ENCODE results near the gene LRRC51.

DNA sequence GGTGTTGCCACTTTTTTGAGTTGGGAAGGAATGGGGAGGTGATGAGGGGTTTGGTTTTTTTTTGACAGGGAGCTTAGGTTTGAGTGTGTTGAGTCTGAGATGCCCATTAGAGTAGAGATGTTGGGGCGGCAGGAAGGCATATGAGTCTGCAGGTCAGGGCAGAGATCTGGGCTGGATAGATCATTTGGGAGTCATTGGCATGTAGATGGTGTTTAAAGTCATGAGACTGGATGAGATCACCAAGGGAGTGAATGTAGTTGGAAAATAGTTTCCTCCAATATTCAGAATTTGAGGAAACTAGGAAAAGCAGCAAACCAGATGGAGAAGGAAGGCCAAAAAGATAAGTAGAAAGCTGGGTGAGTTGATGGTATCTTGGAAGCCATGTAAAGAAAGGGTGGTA lies 33.9 kb downstream of the LRRC51 start:
- no peak for TF ChIP-seq SIN3A (IDR thresholded peaks at IDR 0.05; ENCODE audit: borderline replicate concordance, insufficient read depth, low read length)
- TF ChIP-seq POLR2AphosphoS5 (IDR thresholded peaks at IDR 0.05; ENCODE audit: low read depth, low read length), result no peak
